Astrocyte (in vitro differentiated cells and primary cell): ENCODE measurements around the gene ARMH3. TPM values are rescaled to one million over a fixed set of nuclear protein-coding genes. Genes with fewer than 3 reads are reported as not detected.

Experiments
- DNase-seq: peaks from one replicate; pipeline ENCODE4 v3.0.0-alpha.2; 2010; ENCODE audit warnings: low read depth
- FAIRE-seq: peaks from 2 replicates; lab custom pipeline; 2011; peaks lifted over from hg19 to GRCh38; lab: Jason Lieb, UNC
- H2AFZ ChIP-seq: 2 replicates; pipeline ENCODE4 v1.6.0; 2012; ENCODE audit warnings: low read depth, low read length, inconsistent platforms
- H3K27ac ChIP-seq: 2 replicates; pipeline ENCODE4 v1.5.1; 2011; ENCODE audit warnings: low read depth, low read length, inconsistent platforms
- H3K27me3 ChIP-seq: 2 replicates; pipeline ENCODE4 v1.6.0; 2011; ENCODE audit warnings: low read length, inconsistent platforms; ENCODE audit not compliant: insufficient read depth
- H3K36me3 ChIP-seq: 2 replicates; pipeline ENCODE4 v1.5.1; 2011; ENCODE audit warnings: low read length, inconsistent platforms; ENCODE audit not compliant: insufficient read depth
- H3K4me1 ChIP-seq: 2 replicates; pipeline ENCODE4 v1.5.1; 2011; ENCODE audit warnings: low read length, inconsistent platforms; ENCODE audit not compliant: insufficient read depth
- H3K4me2 ChIP-seq: 2 replicates; pipeline ENCODE4 v1.6.0; 2012; ENCODE audit warnings: low read length, inconsistent platforms
- H3K4me3 ChIP-seq: 2 replicates; pipeline ENCODE4 v1.5.1; 2011; ENCODE audit warnings: low read depth, mild to moderate bottlenecking, low read length, inconsistent platforms; ENCODE audit not compliant: insufficient read depth
- H3K79me2 ChIP-seq: 2 replicates; pipeline ENCODE4 v1.6.0; 2012; ENCODE audit warnings: mild to moderate bottlenecking, low read length, inconsistent platforms; ENCODE audit not compliant: insufficient read depth
- H3K9ac ChIP-seq: 2 replicates; pipeline ENCODE4 v1.6.0; 2012; ENCODE audit warnings: mild to moderate bottlenecking, low read length, inconsistent platforms
- H3K9me3 ChIP-seq: 2 replicates; pipeline ENCODE4 v1.5.1; 2012; ENCODE audit warnings: low read depth, mild to moderate bottlenecking, low read length, inconsistent platforms; ENCODE audit not compliant: insufficient read depth
- H4K20me1 ChIP-seq: 2 replicates; pipeline ENCODE4 v1.6.0; 2012; ENCODE audit warnings: low read length, inconsistent platforms; ENCODE audit not compliant: insufficient read depth
- H3K27ac Mint-ChIP-seq: one replicate; pipeline ENCODE4 v1.8.0; 2021; ENCODE audit warnings: mild to moderate bottlenecking, mixed read lengths; ENCODE audit not compliant: unreplicated experiment
- H3K27me3 Mint-ChIP-seq: one replicate; pipeline ENCODE4 v1.8.0; 2021; ENCODE audit warnings: low read depth, mixed read lengths; ENCODE audit not compliant: unreplicated experiment
- H3K36me3 Mint-ChIP-seq: one replicate; pipeline ENCODE4 v1.8.0; 2021; ENCODE audit warnings: low read depth, mixed read lengths; ENCODE audit not compliant: unreplicated experiment
- H3K4me1 Mint-ChIP-seq: one replicate; pipeline ENCODE4 v1.8.0; 2021; ENCODE audit warnings: low read depth, mixed read lengths; ENCODE audit not compliant: unreplicated experiment
- H3K4me3 Mint-ChIP-seq: one replicate; pipeline ENCODE4 v1.8.0; 2021; ENCODE audit warnings: mild to moderate bottlenecking, moderate library complexity, mixed read lengths; ENCODE audit not compliant: unreplicated experiment
- H3K9me3 Mint-ChIP-seq: one replicate; pipeline ENCODE4 v1.8.0; 2021; ENCODE audit warnings: mild to moderate bottlenecking, mixed read lengths; ENCODE audit not compliant: unreplicated experiment
- CTCF ChIP-seq: IDR thresholded peaks from 2 replicates; pipeline ENCODE4 v1.5.1; 2011; ENCODE audit warnings: low read depth, mild to moderate bottlenecking, inconsistent platforms, low read length, moderate library complexity; ENCODE audit not compliant: insufficient read depth
- EZH2 ChIP-seq: IDR thresholded peaks from 2 replicates; pipeline ENCODE4 v1.6.1; 2012; ENCODE audit warnings: mild to moderate bottlenecking, low read length, inconsistent platforms; ENCODE audit not compliant: insufficient read depth
- total RNA-seq: library from RNA; stranded (reverse); gene quantifications from 2 replicates; pipeline ENCODE4 v1.2.1, GENCODE V29; 2021

ARMH3 gene
- total RNA-seq, 1 donor from 2014 or later = 22.6 TPM

DNA sequence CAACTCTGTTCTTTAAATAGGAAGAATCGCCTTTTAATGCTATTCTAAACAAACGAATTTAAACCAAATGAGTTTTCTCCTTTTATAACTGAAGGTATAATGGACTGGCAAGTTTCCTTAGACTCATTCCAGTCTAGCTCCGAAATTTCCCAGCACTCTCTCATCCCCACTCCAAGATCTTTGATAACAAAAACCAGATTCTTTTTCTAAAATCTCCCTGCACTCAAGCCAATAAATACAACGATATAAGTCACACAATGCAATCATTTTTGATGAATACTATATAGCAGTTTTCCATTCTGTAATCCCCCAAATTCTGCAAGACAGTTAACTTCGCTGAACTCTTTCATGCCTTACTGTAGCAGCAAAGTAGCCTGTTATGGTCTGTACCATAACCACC, 239.6 kb downstream of the ARMH3 start:
- H2AFZ ChIP-seq = no peak overlapping the region
- peak overlapping the region; percentile 90 for H3K4me2 ChIP-seq
- H3K27ac ChIP-seq = peak overlapping the region; percentile 97
- H3K4me3 ChIP-seq = peak overlapping the region; percentile 84
- peaks cover 10% of the 10 kb centered on the region for H3K36me3 ChIP-seq
- peaks cover 69% of the 10 kb centered on the region for H3K79me2 ChIP-seq
- H4K20me1 ChIP-seq = peaks cover 66% of the 10 kb centered on the region
- Mint-ChIP-seq H3K4me1 (peaks cover 31% of the 10 kb centered on the region), H3K36me3 (no peaks in the 10 kb centered on the region), H3K27me3 (no peaks in the 10 kb centered on the region), H3K27ac (peak overlapping the region; percentile 63), H3K4me3 (peak overlapping the region; percentile 99), H3K9me3 (no peaks in the 10 kb centered on the region)
- H3K4me1 ChIP-seq = peaks cover 18% of the 10 kb centered on the region
- DNase-seq (no peak), FAIRE-seq (no peak)
- H3K9ac ChIP-seq = peak overlapping the region; percentile 99
- TF ChIP-seq EZH2 = no peak
- TF ChIP-seq CTCF = no peak
- no peaks in the 10 kb centered on the region for H3K27me3 ChIP-seq
- H3K9me3 ChIP-seq = no peaks in the 10 kb centered on the region

DNA sequence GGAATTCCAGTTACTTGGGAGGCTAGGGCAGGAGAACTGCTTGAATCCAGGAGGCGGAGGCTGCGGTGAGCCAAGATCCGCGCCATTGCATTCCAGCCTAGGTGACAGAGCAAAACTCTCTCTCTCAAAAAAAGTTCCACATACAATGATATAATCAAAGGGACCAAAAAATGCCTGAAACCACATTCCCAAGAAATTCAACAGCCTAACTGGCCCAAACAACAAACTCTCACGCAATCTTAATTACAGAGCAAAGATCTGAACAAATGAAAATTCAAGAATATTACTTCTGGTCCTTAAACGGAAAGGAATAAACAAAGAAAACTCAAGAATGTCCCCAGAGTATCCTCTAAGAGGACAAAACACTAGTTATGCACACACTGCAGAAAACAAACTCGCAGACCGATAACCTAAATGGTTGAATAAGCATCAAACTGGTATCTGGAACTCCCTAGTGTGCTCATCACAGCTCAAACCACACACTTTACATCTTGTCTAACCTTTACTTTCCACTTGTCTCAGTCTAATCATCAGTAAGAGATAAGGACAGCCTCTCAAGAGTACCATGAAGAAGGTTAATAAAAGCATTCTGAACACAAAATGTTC, 241.4 kb downstream of the ARMH3 start:
- Histone ChIP-seq H3K4me2 (peak overlapping the region; percentile 90), H3K4me3 (peak overlapping the region; percentile 84), H3K9ac (peak overlapping the region; percentile 99), H3K36me3 (peaks cover 23% of the 10 kb centered on the region), H3K4me1 (peaks cover 17% of the 10 kb centered on the region), H3K9me3 (no peaks in the 10 kb centered on the region), H3K79me2 (peaks cover 87% of the 10 kb centered on the region), H4K20me1 (peaks cover 85% of the 10 kb centered on the region), H3K27me3 (no peaks in the 10 kb centered on the region), H2AFZ (no peak overlapping the region), H3K27ac (peak overlapping the region; percentile 34)
- peak overlapping the region; percentile 99 for H3K4me3 Mint-ChIP-seq
- DNase-seq (peak; percentile 46), FAIRE-seq (no peak)
- peaks cover 34% of the 10 kb centered on the region for H3K4me1 Mint-ChIP-seq
- peak overlapping the region; percentile 27 for H3K27ac Mint-ChIP-seq
- no peak for TF ChIP-seq CTCF
- no peak for TF ChIP-seq EZH2
- peaks cover 4% of the 10 kb centered on the region for H3K36me3 Mint-ChIP-seq
- H3K27me3 Mint-ChIP-seq = no peaks in the 10 kb centered on the region
- H3K9me3 Mint-ChIP-seq = no peaks in the 10 kb centered on the region

- Mint-ChIP-seq H3K27me3 (no peaks in the 10 kb centered on the region), H3K27ac (no peak overlapping the region), H3K36me3 (peaks cover 4% of the 10 kb centered on the region), H3K4me1 (peaks cover 31% of the 10 kb centered on the region), H3K4me3 (no peak overlapping the region), H3K9me3 (no peaks in the 10 kb centered on the region)
- no peak overlapping the region for H3K27ac ChIP-seq
- no peaks in the 10 kb centered on the region for H3K9me3 ChIP-seq
- no peak overlapping the region for H3K4me3 ChIP-seq
- H2AFZ ChIP-seq = no peak overlapping the region
- H3K4me1 ChIP-seq = peaks cover 8% of the 10 kb centered on the region
- no peaks in the 10 kb centered on the region for H3K27me3 ChIP-seq
- DNase-seq (no peak), FAIRE-seq (no peak)
- TF ChIP-seq EZH2 = no peak
- TF ChIP-seq CTCF = no peak
- peaks cover 99% of the 10 kb centered on the region for H3K79me2 ChIP-seq
- H3K4me2 ChIP-seq = no peak overlapping the region
- peaks cover 36% of the 10 kb centered on the region for H3K36me3 ChIP-seq
- peaks cover 99% of the 10 kb centered on the region for H4K20me1 ChIP-seq
- no peak overlapping the region for H3K9ac ChIP-seq
These were observed 243.4 kb downstream of the ARMH3 start for GRCh38 chr10:101812606-101813005.
